Measurements from ENCODE around the gene ALPK3.

The ALPK3 gene

DNA sequence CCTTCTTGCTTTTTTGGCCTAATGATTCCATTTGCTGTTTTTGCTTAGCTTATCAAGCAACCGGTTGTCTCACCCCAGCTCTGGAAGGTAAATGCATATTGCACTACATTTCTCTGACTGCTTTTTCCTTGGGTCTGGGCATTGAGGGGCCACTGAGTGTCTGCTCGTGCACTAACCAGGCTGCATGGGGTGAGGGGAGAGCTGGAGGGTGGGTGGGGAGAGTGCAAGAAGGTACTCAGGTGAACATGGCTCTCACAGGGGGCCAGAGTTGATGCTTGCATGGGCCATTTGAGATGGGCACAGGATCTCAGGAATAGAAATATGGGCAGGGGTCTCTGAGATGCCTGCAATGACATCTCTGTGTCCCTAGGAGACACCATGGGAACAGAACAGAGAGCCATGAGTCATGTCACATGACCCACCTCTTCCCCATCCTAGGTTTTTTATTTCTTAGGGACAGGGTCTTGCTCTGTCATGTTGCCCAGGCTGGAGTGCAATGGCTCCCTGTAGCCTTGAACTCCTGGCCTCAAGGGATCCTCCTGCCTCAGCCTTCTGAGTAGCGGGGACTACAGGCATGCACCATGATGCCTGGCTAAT, 6.2 kb downstream of the ALPK3 start:
- H3K27ac ChIP-seq: no peak overlapping the region
- TF ChIP-seq CTCF (IDR thresholded peaks at IDR 0.05): no peak
- no peak for TF ChIP-seq ZFX (IDR thresholded peaks at IDR 0.05; ENCODE audit: borderline replicate concordance)

- H3K27ac ChIP-seq: no peak overlapping the region
- TF ChIP-seq CTCF (IDR thresholded peaks at IDR 0.05) (no peak), ZFX (IDR thresholded peaks at IDR 0.05; ENCODE audit: borderline replicate concordance) (no peak)
These were observed 7.3 kb downstream of the ALPK3 start for GRCh38 chr15:84824260-84825007.

GRCh38 chr15:84826369-84826823, 9.2 kb downstream of the ALPK3 start:
- H3K27ac ChIP-seq: no peak overlapping the region
- TF ChIP-seq CTCF (IDR thresholded peaks at IDR 0.05): peak; percentile 66
- TF ChIP-seq ZFX (IDR thresholded peaks at IDR 0.05; ENCODE audit: borderline replicate concordance): no peak

GRCh38 chr15:84827246-84827645, 10.1 kb downstream of the ALPK3 start:
- TF ChIP-seq CTCF (IDR thresholded peaks at IDR 0.05): no peak
- no peak for TF ChIP-seq ZFX (IDR thresholded peaks at IDR 0.05; ENCODE audit: borderline replicate concordance)
- H3K27ac ChIP-seq: no peak overlapping the region

DNA sequence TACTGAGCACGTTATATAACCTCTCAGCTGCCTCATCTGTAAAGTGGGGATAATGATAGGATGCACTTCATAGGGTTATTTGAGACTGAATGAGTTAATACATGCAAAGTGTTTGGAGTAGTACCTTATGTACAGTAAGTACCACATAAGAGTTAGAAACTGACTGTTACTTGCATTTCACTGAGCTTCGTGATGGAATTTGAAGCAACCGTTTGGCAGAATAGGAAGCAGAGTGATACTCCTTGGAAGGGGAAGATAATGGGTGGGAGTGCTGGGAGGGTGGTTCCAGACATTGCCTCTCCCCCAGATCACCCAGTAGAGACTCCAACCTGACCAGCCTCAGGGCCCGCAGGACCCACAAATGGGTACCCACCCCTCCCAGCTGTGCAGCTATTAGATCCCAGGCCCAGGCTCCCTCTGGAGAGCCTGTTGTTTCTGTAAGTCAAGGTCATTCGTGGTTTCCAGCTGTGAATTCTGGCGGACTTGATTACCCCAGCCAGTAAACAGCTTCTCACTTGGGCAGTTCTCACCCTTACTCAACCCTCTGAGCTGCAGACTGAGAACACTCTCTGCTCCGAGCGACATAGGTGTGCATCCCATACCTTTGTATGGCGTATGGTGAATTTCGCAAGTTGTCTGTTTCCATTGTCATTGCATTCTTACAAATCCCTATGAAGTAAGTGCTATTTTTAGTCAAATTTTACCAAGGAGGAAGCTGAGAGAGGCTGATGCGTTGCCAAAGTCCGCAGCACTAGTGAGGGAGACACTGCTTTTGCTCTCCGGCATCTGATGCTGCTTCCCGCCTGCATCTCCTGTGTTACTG, 11.1 kb downstream of the ALPK3 start:
- TF ChIP-seq CTCF (IDR thresholded peaks at IDR 0.05): no peak
- no peak overlapping the region for H3K27ac ChIP-seq

DNA sequence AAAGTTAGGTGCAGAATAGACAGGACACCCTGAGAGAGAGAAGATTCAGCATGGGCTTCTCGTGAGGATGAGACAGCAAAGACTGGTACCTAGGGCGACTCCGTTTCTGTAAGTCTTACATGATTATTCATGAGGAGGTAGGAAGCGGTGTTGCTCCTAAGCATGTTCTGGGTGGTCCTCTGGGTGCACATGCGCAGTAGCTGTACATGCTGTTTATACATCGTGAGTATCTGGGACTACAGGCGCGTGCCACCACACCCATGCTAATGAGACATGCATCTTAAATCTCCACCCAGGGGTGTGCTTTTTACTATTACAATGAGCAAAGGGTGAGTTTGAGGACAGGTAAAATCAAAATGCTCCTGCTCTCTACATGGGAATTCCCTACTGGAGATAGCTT, 12.3 kb downstream of the ALPK3 start:
- H3K27ac ChIP-seq: no peak overlapping the region

More for the DNA sequence above, 12.3 kb downstream of the ALPK3 start:
- TF ChIP-seq ZFX (IDR thresholded peaks at IDR 0.05; ENCODE audit: borderline replicate concordance) (no peak), CTCF (IDR thresholded peaks at IDR 0.05) (no peak)

All from 22Rv1 (cell line).